NT2/D1 (cell line): ENCODE measurements around the gene FNDC3B.

Experiments
- DNase-seq: peaks from one replicate; pipeline ENCODE4 v3.0.0-alpha.2; 2011; ENCODE audit warnings: low read depth, low spot score
- H3K27me3 ChIP-seq: 2 replicates; pipeline ENCODE4 v1.6.0; 2011; ENCODE audit warnings: mild to moderate bottlenecking; ENCODE audit not compliant: insufficient read length, insufficient read depth
- H3K36me3 ChIP-seq: 2 replicates; pipeline ENCODE4 v1.6.1; 2011; ENCODE audit warnings: mild to moderate bottlenecking, low read length, mixed read lengths; ENCODE audit not compliant: insufficient read depth, insufficient read length
- H3K4me1 ChIP-seq: 2 replicates; pipeline ENCODE4 v1.5.1; 2011; ENCODE audit not compliant: insufficient read depth, insufficient read length
- H3K4me3 ChIP-seq: 2 replicates; pipeline ENCODE4 v1.5.1; 2011; ENCODE audit warnings: low read depth; ENCODE audit not compliant: insufficient read length
- H3K9ac ChIP-seq: 2 replicates; pipeline ENCODE4 v1.6.0; 2011; ENCODE audit warnings: low read depth; ENCODE audit not compliant: insufficient read length
- H3K9me3 ChIP-seq: 2 replicates; pipeline ENCODE4 v1.5.1; 2011; ENCODE audit warnings: mild to moderate bottlenecking, low read length; ENCODE audit not compliant: insufficient read depth
- SUZ12 ChIP-seq: IDR thresholded peaks from 2 replicates; pipeline ENCODE4 v1.6.1; 2011; ENCODE audit not compliant: insufficient read length, insufficient read depth; ENCODE audit errors: extremely low read depth
- YY1 ChIP-seq: IDR thresholded peaks from 2 replicates; pipeline ENCODE4 v1.6.1; 2011; ENCODE audit not compliant: insufficient read length, insufficient read depth
- ZNF274 ChIP-seq: IDR thresholded peaks from 2 replicates; pipeline ENCODE4 v1.6.1; 2011; ENCODE audit warnings: mild to moderate bottlenecking, low read depth, low read length

The FNDC3B gene

GRCh38 chr3:172148702-172149565 is 109.6 kb downstream of the FNDC3B start:
- no peak for TF ChIP-seq SUZ12
- no peak for TF ChIP-seq YY1
- no peak for TF ChIP-seq ZNF274
- H3K4me1 ChIP-seq, result no peaks in the 10 kb centered on the region
- no peak overlapping the region for H3K4me3 ChIP-seq
- no peak overlapping the region for H3K9ac ChIP-seq
- peaks cover 9% of the 10 kb centered on the region for H3K36me3 ChIP-seq
- no peaks in the 10 kb centered on the region for H3K27me3 ChIP-seq
- no peak for DNase-seq
- H3K9me3 ChIP-seq, result no peaks in the 10 kb centered on the region

DNA sequence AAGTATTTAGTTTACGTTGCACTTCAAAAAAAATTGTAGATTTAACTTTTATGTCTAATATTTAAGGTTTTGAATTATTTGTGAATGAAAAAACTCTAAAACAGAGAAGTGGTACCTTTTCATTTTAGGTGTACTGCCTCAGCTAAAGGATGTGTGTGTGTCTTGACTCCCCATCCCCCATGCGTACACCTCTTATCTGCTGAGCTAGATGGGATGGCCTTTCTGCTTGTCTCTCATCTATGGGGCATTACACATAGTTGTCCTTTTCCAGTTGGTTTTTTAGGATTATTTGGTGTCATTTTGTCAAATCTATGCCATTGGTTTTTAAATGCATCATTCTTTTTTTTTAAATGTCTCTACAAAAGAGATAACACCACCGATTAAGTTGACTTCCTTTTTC is 110.9 kb downstream of the FNDC3B start:
- Histone ChIP-seq H3K4me3 (no peak overlapping the region), H3K9me3 (no peaks in the 10 kb centered on the region), H3K36me3 (peaks cover 4% of the 10 kb centered on the region), H3K27me3 (no peaks in the 10 kb centered on the region), H3K9ac (no peak overlapping the region), H3K4me1 (no peaks in the 10 kb centered on the region)
- TF ChIP-seq YY1, result no peak
- no peak for TF ChIP-seq SUZ12
- TF ChIP-seq ZNF274, result no peak
- no peak for DNase-seq

DNA sequence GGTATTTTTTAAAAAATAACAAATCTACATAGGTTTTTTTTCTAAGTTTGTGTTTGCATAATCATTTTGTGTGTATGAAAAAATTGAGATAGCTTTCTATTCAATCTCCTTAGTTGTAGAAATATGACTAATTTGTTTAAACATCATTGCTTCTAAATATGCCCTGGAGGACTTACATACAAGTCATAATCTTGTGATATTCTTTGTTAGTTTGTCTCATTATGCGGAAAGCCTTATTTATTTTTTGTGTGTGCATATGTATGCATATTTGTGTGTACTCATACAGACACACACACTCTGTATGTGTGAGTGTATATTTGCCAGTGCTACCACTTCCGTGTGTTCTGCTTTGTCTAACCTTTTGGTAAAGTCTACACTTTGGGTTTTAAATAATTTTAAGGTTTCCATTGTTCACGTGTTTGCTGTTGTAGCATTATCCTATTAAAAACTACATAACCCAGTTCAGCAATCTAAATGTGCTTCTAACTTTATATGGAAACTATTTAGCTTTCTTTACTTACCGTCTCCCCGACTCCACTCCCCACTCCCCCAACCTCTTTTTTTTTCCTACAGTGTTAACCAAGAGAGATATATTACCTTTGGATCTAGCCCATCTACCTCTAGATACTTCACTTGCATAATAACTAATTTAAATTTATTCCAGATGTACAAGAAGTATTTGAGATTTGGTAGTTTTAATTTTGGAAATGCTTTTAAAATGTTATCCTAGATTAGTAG is 111.7 kb downstream of the FNDC3B start:
- Histone ChIP-seq H3K27me3 (no peaks in the 10 kb centered on the region), H3K4me1 (no peaks in the 10 kb centered on the region), H3K9me3 (no peaks in the 10 kb centered on the region), H3K9ac (no peak overlapping the region), H3K36me3 (peaks cover 4% of the 10 kb centered on the region), H3K4me3 (no peak overlapping the region)
- DNase-seq, result no peak
- no peak for TF ChIP-seq YY1
- no peak for TF ChIP-seq ZNF274
- no peak for TF ChIP-seq SUZ12

GRCh38 chr3:172151651-172152649 is 112.6 kb downstream of the FNDC3B start:
- H3K9ac ChIP-seq, result no peak overlapping the region
- H3K4me3 ChIP-seq, result no peak overlapping the region
- no peaks in the 10 kb centered on the region for H3K27me3 ChIP-seq
- DNase-seq, result no peak
- no peak for TF ChIP-seq SUZ12
- TF ChIP-seq YY1, result no peak
- TF ChIP-seq ZNF274, result no peak
- no peaks in the 10 kb centered on the region for H3K9me3 ChIP-seq
- H3K4me1 ChIP-seq, result no peaks in the 10 kb centered on the region
- H3K36me3 ChIP-seq, result peaks cover 7% of the 10 kb centered on the region

- H3K9ac ChIP-seq, result no peak overlapping the region
- H3K4me3 ChIP-seq, result no peak overlapping the region
- DNase-seq, result no peak
- H3K27me3 ChIP-seq, result no peaks in the 10 kb centered on the region
- H3K9me3 ChIP-seq, result no peaks in the 10 kb centered on the region
- H3K4me1 ChIP-seq, result no peaks in the 10 kb centered on the region
- TF ChIP-seq SUZ12 (no peak), ZNF274 (no peak), YY1 (no peak)
- H3K36me3 ChIP-seq, result peaks cover 7% of the 10 kb centered on the region
Measured at GRCh38 chr3:172152874-172153273, 113.5 kb downstream of the FNDC3B start.

GRCh38 chr3:172153335-172153861 is 114.0 kb downstream of the FNDC3B start:
- no peaks in the 10 kb centered on the region for H3K9me3 ChIP-seq
- H3K9ac ChIP-seq, result no peak overlapping the region
- H3K4me3 ChIP-seq, result no peak overlapping the region
- DNase-seq, result no peak
- H3K4me1 ChIP-seq, result no peaks in the 10 kb centered on the region
- peaks cover 6% of the 10 kb centered on the region for H3K36me3 ChIP-seq
- TF ChIP-seq SUZ12, result no peak
- TF ChIP-seq YY1, result no peak
- TF ChIP-seq ZNF274, result no peak
- H3K27me3 ChIP-seq, result no peaks in the 10 kb centered on the region
